Neural cell (in vitro differentiated cells): ENCODE measurements around the gene NPM1. TPM values are rescaled to one million over a fixed set of nuclear protein-coding genes. Genes with fewer than 3 reads are reported as not detected.
A peak's percentile ranks its signal among the peaks of the same experiment; 100 is the strongest.

Experiments
- H2AFZ ChIP-seq: fragments of 200-600, 300-800 bp; sonication (generic), shearing (Covaris generic); 2 replicates; pipeline ENCODE4 v1.6.0; 2014; ENCODE audit warnings: low read depth, mild to moderate bottlenecking, antibody characterized with exemption, low read length, moderate library complexity
- H3F3A ChIP-seq: fragments of 200-600 bp; shearing (Covaris generic); 2 replicates; pipeline ENCODE4 v1.6.1; 2016; ENCODE audit warnings: mild to moderate bottlenecking, moderate library complexity, mixed read lengths, antibody characterized with exemption, low read length; ENCODE audit not compliant: insufficient read depth, poor library complexity, severe bottlenecking
- H3K27ac ChIP-seq: fragments of 200-600, 300-800 bp; sonication (generic), shearing (Covaris generic); 2 replicates; pipeline ENCODE4 v1.5.1; 2014; ENCODE audit warnings: mild to moderate bottlenecking, low read length, moderate library complexity
- H3K27me3 ChIP-seq: fragments of 300-800, 200-600 bp; sonication (generic), shearing (Covaris generic); 2 replicates; pipeline ENCODE4 v1.6.0; 2014; ENCODE audit warnings: mild to moderate bottlenecking, low read depth, low read length, moderate library complexity; ENCODE audit not compliant: insufficient read depth
- H3K36me3 ChIP-seq: fragments of 300-800, 200-600 bp; sonication (generic), shearing (Covaris generic); 2 replicates; pipeline ENCODE4 v1.5.1; 2014; ENCODE audit warnings: mild to moderate bottlenecking, antibody characterized with exemption, low read length, moderate library complexity; ENCODE audit not compliant: insufficient read depth
- H3K4me2 ChIP-seq: fragments of 300-800, 200-600 bp; sonication (generic), shearing (Covaris generic); 2 replicates; pipeline ENCODE4 v1.6.0; 2014; ENCODE audit warnings: mild to moderate bottlenecking, low read length
- H3K4me3 ChIP-seq: fragments of 300-800, 200-600 bp; sonication (generic), shearing (Covaris generic); 2 replicates; pipeline ENCODE4 v1.5.1; 2014; ENCODE audit warnings: mild to moderate bottlenecking, low read length, moderate library complexity
- H3K79me2 ChIP-seq: fragments of 200-600 bp; shearing (Covaris generic); replicated peaks from 2 replicates; pipeline ENCODE4 v1.6.0; 2014; ENCODE audit warnings: mild to moderate bottlenecking, low read length, moderate library complexity; ENCODE audit not compliant: insufficient read depth
- H3K9ac ChIP-seq: fragments of 300-800, 200-600 bp; sonication (generic), shearing (Covaris generic); 2 replicates; pipeline ENCODE4 v1.6.1; 2016; ENCODE audit warnings: mild to moderate bottlenecking, low read length, mixed read lengths
- H3K9me2 ChIP-seq: fragments of 200-600 bp; shearing (Covaris generic); 2 replicates; pipeline ENCODE4 v1.6.1; 2016; ENCODE audit warnings: mild to moderate bottlenecking, low read length, mixed read lengths; ENCODE audit not compliant: insufficient read depth
- H3K9me3 ChIP-seq: fragments of 200-600, 300-800 bp; sonication (generic), shearing (Covaris generic); 2 replicates; pipeline ENCODE4 v1.6.1; 2016; ENCODE audit warnings: mild to moderate bottlenecking, mixed run types, low read length, moderate library complexity, mixed read lengths
- H4K20me1 ChIP-seq: fragments of 200-600 bp; shearing (Covaris generic); 2 replicates; pipeline ENCODE4 v1.6.1; 2016; ENCODE audit warnings: mild to moderate bottlenecking, mixed run types; ENCODE audit not compliant: insufficient read depth
- EP300 ChIP-seq: fragments of 450-650 bp; conservative IDR thresholded peaks from 2 replicates; pipeline ENCODE4 v1.6.1; 2014; ENCODE audit warnings: antibody characterized with exemption, mild to moderate bottlenecking, moderate library complexity; ENCODE audit not compliant: poor library complexity, severe bottlenecking
- EZH2 ChIP-seq: fragments of 200-600, 300-800 bp; shearing (Covaris generic), sonication (generic); IDR thresholded peaks from 2 replicates; pipeline ENCODE4 v1.6.1; 2014; ENCODE audit warnings: antibody characterized with exemption, low read length, borderline replicate concordance, mild to moderate bottlenecking; ENCODE audit not compliant: insufficient read depth, poor library complexity, severe bottlenecking
- MXI1 ChIP-seq: fragments of 450-650 bp; conservative IDR thresholded peaks from 2 replicates; pipeline ENCODE4 v1.6.1; 2014; ENCODE audit warnings: antibody characterized with exemption, mild to moderate bottlenecking; ENCODE audit not compliant: poor library complexity, severe bottlenecking
- POLR2AphosphoS5 ChIP-seq: IDR thresholded peaks from 2 replicates; pipeline ENCODE4 v1.6.1; 2012
- RAD21 ChIP-seq: fragments of 450-650 bp; conservative IDR thresholded peaks from 2 replicates; pipeline ENCODE4 v1.6.1; 2014; ENCODE audit warnings: antibody characterized with exemption, mild to moderate bottlenecking, moderate library complexity
- REST ChIP-seq: IDR thresholded peaks from 2 replicates; pipeline ENCODE4 v1.6.1; 2012; ENCODE audit warnings: borderline replicate concordance
- SMC3 ChIP-seq: fragments of 450-650 bp; conservative IDR thresholded peaks from 2 replicates; pipeline ENCODE4 v1.6.1; 2014; ENCODE audit warnings: antibody characterized with exemption, mild to moderate bottlenecking, moderate library complexity; ENCODE audit not compliant: poor library complexity
- TAF1 ChIP-seq: IDR thresholded peaks from 2 replicates; pipeline ENCODE4 v1.6.1; 2012; ENCODE audit warnings: low read depth
- polyA plus RNA-seq: library from polyadenylated mRNA; depleted of rRNA; stranded (reverse); fragments of >200 nt; gene quantifications from 2 replicates; pipeline ENCODE4 v1.2.3, GENCODE V29; 2014
- TF ChIP-seq, protein P1 (sequence below): fragments of 450-650 bp; IDR thresholded peaks from 2 replicates; pipeline ENCODE4 v1.5.1; 2014; ENCODE audit warnings: antibody characterized with exemption, mild to moderate bottlenecking, moderate library complexity; ENCODE audit not compliant: poor library complexity, severe bottlenecking

Gene NPM1
- polyA plus RNA-seq, 1 donor from 2014 or later: 1,141 TPM

- Histone ChIP-seq H3K9me2 (no peaks in the 10 kb centered on the region), H3K36me3 (no peaks in the 10 kb centered on the region), H2AFZ (no peak overlapping the region), H3K9ac (no peak overlapping the region), H3F3A (no peaks in the 10 kb centered on the region), H4K20me1 (no peaks in the 10 kb centered on the region), H3K79me2 (no peaks in the 10 kb centered on the region), H3K9me3 (no peaks in the 10 kb centered on the region), H3K27me3 (peaks cover 14% of the 10 kb centered on the region), H3K27ac (no peak overlapping the region), H3K4me3 (no peak overlapping the region), H3K4me2 (no peak overlapping the region)
- no peak for TF ChIP-seq REST
- no peak for TF ChIP-seq MXI1
- no peak for TF ChIP-seq EZH2
- TF ChIP-seq, protein P1, sequence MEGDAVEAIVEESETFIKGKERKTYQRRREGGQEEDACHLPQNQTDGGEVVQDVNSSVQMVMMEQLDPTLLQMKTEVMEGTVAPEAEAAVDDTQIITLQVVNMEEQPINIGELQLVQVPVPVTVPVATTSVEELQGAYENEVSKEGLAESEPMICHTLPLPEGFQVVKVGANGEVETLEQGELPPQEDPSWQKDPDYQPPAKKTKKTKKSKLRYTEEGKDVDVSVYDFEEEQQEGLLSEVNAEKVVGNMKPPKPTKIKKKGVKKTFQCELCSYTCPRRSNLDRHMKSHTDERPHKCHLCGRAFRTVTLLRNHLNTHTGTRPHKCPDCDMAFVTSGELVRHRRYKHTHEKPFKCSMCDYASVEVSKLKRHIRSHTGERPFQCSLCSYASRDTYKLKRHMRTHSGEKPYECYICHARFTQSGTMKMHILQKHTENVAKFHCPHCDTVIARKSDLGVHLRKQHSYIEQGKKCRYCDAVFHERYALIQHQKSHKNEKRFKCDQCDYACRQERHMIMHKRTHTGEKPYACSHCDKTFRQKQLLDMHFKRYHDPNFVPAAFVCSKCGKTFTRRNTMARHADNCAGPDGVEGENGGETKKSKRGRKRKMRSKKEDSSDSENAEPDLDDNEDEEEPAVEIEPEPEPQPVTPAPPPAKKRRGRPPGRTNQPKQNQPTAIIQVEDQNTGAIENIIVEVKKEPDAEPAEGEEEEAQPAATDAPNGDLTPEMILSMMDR: no peak
- no peak for TF ChIP-seq RAD21
- no peak for TF ChIP-seq TAF1
Observed at GRCh38 chr5:171416160-171417049, 28.8 kb downstream of the NPM1 start.

DNA sequence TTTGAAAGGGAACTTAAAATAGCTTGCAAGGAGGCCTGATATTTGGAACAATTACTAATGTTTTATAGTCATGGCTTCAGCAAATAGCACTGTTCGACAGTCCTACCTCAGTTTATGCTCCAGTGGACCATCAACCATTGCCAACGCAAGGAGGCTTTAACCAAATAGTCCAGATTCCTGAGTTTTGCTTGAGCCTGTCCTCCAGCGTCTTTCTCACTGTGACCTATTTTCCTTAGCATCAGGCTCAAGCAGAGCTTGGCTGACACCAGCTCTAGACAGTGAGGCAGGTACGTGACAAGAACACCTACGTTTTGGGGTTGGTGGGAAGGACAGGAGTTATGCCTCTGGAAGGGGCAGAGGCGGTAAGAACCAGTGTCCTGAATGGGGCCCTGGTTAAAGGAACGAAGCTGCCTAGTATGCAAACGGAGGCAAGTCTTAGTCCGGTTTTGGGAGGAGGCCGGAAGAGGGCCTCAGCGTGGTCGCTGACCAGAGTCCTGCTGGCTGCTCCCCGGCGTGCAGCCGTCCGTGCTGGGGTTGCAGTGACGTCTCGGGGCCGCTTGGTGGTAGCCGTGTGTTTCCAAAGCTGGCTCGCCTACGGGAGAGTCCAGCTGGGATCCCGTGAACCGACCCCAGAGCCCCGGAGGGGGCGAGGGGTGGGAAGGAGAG, 30.8 kb downstream of the NPM1 start:
- H3K36me3 ChIP-seq: no peaks in the 10 kb centered on the region
- H2AFZ ChIP-seq: no peak overlapping the region
- H3K9ac ChIP-seq: peak overlapping the region; percentile 54

More for the DNA sequence above, 30.8 kb downstream of the NPM1 start:
- TF ChIP-seq RAD21 (peak; percentile 94), SMC3 (peak; percentile 92), EZH2 (no peak), EP300 (no peak), MXI1 (peak; percentile 39), POLR2AphosphoS5 (no peak), REST (no peak), TAF1 (no peak)
- TF ChIP-seq, protein P1: peak; percentile 96
- H4K20me1 ChIP-seq: no peaks in the 10 kb centered on the region
- H3K27me3 ChIP-seq: peaks cover 31% of the 10 kb centered on the region
- H3K4me2 ChIP-seq: peak overlapping the region; percentile 70
- no peak overlapping the region for H3K27ac ChIP-seq
- H3F3A ChIP-seq: no peaks in the 10 kb centered on the region
- no peaks in the 10 kb centered on the region for H3K9me3 ChIP-seq
- no peaks in the 10 kb centered on the region for H3K79me2 ChIP-seq
- H3K4me3 ChIP-seq: peak overlapping the region; percentile 74
- no peaks in the 10 kb centered on the region for H3K9me2 ChIP-seq
